Measurements from ENCODE around the gene KCNK17.

Gene KCNK17

GRCh38 chr6:39339096-39339867, 25.1 kb upstream of the KCNK17 start:
- DNase-seq (ENCODE audit: low read depth, low spot score), result no peak

GRCh38 chr6:39338397-39338796, 24.2 kb upstream of the KCNK17 start:
- no peak overlapping the region for H3K27ac ChIP-seq
- no peak for DNase-seq (ENCODE audit: low read depth, low spot score)

More at GRCh38 chr6:39339096-39339867, 25.1 kb upstream of the KCNK17 start:
- H3K27ac ChIP-seq, result no peak overlapping the region

GRCh38 chr6:39335780-39336545, 21.7 kb upstream of the KCNK17 start:
- DNase-seq (ENCODE audit: low read depth, low spot score), result no peak
- H3K27ac ChIP-seq, result no peak overlapping the region

GRCh38 chr6:39333644-39334438, 19.6 kb upstream of the KCNK17 start:
- H3K27ac ChIP-seq, result no peak overlapping the region
- no peak for DNase-seq (ENCODE audit: low read depth, low spot score)

- no peak for DNase-seq (ENCODE audit: low read depth, low spot score)
- H3K27ac ChIP-seq, result no peak overlapping the region
These were observed 16.3 kb upstream of the KCNK17 start for GRCh38 chr6:39330476-39330875.

GRCh38 chr6:39330057-39330456, 15.8 kb upstream of the KCNK17 start:
- no peak for DNase-seq (ENCODE audit: low read depth, low spot score)
- H3K27ac ChIP-seq, result no peak overlapping the region

- H3K27ac ChIP-seq, result no peak overlapping the region
These were observed 13.8 kb upstream of the KCNK17 start for GRCh38 chr6:39328066-39328465.

GRCh38 chr6:39327507-39327906, 13.3 kb upstream of the KCNK17 start:
- DNase-seq (ENCODE audit: low read depth, low spot score), result no peak
- no peak overlapping the region for H3K27ac ChIP-seq

More at GRCh38 chr6:39328066-39328465, 13.8 kb upstream of the KCNK17 start:
- no peak for DNase-seq (ENCODE audit: low read depth, low spot score)

- H3K27ac ChIP-seq, result no peak within 1 kb of the TSS
- DNase-seq (ENCODE audit: low read depth, low spot score), result no peak
These were observed 8.2 kb upstream of the KCNK17 start, which contains the start of gene KCNK16 for GRCh38 chr6:39322306-39322850. KCNK16 (minus strand) TSS chr6:39322702; CDS start chr6:39322540, 162 bp downstream.

GRCh38 chr6:39321761-39322160, 7.5 kb upstream of the KCNK17 start:
- H3K27ac ChIP-seq, result no peak overlapping the region
- DNase-seq (ENCODE audit: low read depth, low spot score), result no peak

- DNase-seq (ENCODE audit: low read depth, low spot score), result no peak
- H3K27ac ChIP-seq, result no peak overlapping the region
These were observed 6.3 kb upstream of the KCNK17 start for GRCh38 chr6:39320363-39320984.

- no peak for DNase-seq (ENCODE audit: low read depth, low spot score)
These were observed 5.6 kb upstream of the KCNK17 start for GRCh38 chr6:39319621-39320362.

GRCh38 chr6:39317256-39317655, 3.0 kb upstream of the KCNK17 start:
- no peak overlapping the region for H3K27ac ChIP-seq
- DNase-seq (ENCODE audit: low read depth, low spot score), result no peak

More at GRCh38 chr6:39319621-39320362, 5.6 kb upstream of the KCNK17 start:
- H3K27ac ChIP-seq, result no peak overlapping the region

GRCh38 chr6:39313526-39314272, 520 bp downstream of the KCNK17 start:
- H3K27ac ChIP-seq, result no peak overlapping the region
- DNase-seq (ENCODE audit: low read depth, low spot score), result no peak

- no peak overlapping the region for H3K27ac ChIP-seq
- no peak for DNase-seq (ENCODE audit: low read depth, low spot score)
These were observed 1.2 kb downstream of the KCNK17 start for GRCh38 chr6:39312912-39313525.

- no peak for DNase-seq (ENCODE audit: low read depth, low spot score)
- no peak overlapping the region for H3K27ac ChIP-seq
These were observed 3.7 kb downstream of the KCNK17 start for GRCh38 chr6:39310542-39310941.

GRCh38 chr6:39309942-39310531, 4.2 kb downstream of the KCNK17 start:
- no peak for DNase-seq (ENCODE audit: low read depth, low spot score)
- H3K27ac ChIP-seq, result no peak overlapping the region

GRCh38 chr6:39307462-39307861, 6.8 kb downstream of the KCNK17 start:
- no peak for DNase-seq (ENCODE audit: low read depth, low spot score)
- no peak overlapping the region for H3K27ac ChIP-seq

All from epithelial cell of prostate (primary cell).